HPDE6-E6E7 (cell line): ENCODE data around the gene ARHGEF16.

Source experiments
- DNase-seq: peaks from one replicate; pipeline ENCODE4 v3.0.0; 2011; ENCODE audit warnings: missing footprints; ENCODE audit errors: extremely low spot score

ARHGEF16 gene

GRCh38 chr1:3422638-3423037 is 31.8 kb upstream of the ARHGEF16 start:
- no peak for DNase-seq

GRCh38 chr1:3423245-3423829 is 31.1 kb upstream of the ARHGEF16 start:
- no peak for DNase-seq

- no peak for DNase-seq
Observed at GRCh38 chr1:3423896-3424611, 30.4 kb upstream of the ARHGEF16 start.

DNA sequence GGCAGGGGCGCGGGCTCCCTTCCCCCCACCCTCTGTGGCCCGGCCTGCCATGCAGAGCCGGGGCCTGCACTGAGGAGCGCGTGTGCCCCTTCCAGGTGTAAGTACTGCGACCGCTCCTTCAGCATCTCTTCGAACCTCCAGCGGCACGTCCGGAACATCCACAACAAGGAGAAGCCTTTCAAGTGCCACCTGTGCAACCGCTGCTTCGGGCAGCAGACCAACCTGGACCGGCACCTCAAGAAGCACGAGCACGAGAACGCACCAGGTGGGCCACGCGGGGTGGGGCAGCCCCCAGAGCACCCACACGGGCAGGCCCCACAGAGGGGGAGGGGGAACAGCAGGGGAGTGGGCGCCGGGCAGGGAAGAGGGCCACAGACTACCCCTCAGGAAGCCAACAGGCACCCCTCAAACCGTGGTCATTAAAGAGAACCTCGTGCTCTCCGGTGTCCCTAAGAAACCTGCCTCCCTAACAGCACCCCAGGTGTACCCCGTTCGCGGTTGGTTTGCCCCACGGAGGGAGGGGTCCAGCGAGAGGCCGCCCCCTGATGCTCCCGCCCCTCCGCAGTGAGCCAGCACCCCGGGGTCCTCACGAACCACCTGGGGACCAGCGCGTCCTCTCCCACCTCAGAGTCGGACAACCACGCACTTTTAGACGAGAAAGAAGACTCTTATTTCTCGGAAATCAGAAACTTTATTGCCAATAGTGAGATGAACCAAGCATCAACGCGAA is 28.8 kb upstream of the ARHGEF16 start:
- no peak for DNase-seq

DNA sequence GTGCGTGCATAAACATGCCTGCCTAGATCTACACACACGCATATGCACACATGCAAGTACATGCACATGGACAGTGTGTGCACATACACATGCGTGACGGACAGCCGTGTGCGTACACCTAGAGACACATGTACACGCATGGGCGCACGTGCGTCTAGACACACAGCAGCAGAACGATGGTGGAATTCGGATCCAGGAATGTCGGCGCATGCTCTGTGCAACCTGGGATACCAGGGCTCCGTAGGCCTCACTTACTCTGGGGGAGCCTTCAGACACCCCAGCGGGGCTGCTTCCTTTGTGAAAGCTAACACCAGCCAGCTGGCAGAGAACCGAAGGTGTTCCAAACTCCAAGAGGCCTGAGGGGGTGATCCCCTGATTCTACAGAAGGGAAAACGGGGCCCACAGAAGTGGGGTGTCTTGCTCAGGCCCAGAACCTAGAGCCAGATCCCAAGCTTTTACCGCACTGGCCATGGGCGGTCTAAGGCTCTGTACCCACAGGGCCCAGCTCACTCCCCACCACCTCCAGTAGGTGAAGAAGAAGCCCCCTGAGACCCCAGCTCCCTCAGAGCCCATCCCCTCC is 27.4 kb upstream of the ARHGEF16 start:
- DNase-seq: no peak

GRCh38 chr1:3427711-3428704 is 26.5 kb upstream of the ARHGEF16 start:
- DNase-seq: no peak

DNA sequence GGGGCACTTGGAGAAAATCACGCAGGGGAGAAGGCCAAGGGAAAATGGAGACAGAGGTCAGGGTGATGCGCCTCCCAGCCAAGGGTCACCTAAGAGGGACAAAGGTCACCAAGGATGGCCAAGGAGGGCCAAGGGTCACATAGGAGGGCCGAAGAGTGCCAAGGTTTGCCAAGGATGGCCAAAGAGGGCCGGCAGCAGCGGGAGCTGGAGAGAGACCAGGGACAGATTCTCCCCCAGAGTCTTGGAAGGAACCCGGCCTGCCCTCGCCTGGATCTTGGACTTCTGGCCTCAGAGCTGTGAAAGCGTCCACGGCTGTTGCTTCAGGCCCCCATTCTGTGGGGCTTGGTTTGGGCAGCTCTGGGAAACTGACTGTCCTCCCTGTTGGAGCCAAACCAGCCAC is 25.6 kb upstream of the ARHGEF16 start:
- no peak for DNase-seq

GRCh38 chr1:3429320-3429719 is 25.1 kb upstream of the ARHGEF16 start:
- no peak for DNase-seq

- no peak for DNase-seq
Observed at GRCh38 chr1:3429766-3430165, 24.7 kb upstream of the ARHGEF16 start.

GRCh38 chr1:3430406-3430805 is 24.1 kb upstream of the ARHGEF16 start:
- no peak for DNase-seq

GRCh38 chr1:3430820-3431219 is 23.6 kb upstream of the ARHGEF16 start:
- no peak for DNase-seq

DNA sequence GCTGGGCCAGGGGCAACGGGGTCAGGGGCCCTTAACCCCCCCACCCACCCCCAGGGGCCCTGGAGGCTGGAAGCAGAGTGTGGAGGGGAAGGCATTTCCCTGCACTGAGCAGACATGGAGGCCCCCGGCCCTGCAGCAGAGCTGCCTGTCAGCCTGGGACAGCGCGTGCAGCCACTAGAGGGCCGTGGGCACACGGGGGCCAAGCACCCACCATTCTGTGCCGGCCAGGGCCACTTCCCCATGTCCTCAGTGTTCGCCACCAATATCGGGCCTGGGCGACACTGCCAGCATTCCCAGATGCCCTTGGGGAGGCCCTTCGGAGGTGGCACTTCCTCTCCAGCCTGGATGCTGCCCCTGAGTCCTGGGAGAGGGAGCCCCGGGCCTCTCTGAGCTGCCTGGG is 23.2 kb upstream of the ARHGEF16 start:
- no peak for DNase-seq

DNA sequence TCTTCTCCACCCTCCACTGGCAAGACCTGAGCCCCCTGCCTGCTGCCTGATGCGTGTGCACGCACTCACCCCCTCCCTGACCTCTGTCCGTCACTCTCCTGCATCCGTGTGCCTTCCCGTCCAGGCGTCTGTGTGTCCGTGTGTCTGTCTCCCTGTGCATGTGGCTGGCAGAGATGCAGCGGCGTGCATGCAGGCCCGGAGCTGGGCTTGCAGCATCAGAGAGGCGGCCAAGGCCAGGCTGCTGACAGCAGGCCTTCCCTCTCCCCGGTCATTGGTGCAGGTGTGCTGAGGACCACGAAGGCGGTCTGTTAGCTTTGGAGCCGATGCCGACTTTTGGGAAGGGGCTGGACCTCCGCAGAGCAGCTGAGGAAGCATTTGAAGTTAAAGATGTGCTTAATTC is 22.8 kb upstream of the ARHGEF16 start:
- no peak for DNase-seq

GRCh38 chr1:3432306-3432705 is 22.2 kb upstream of the ARHGEF16 start:
- DNase-seq: no peak

GRCh38 chr1:3433076-3433475 is 21.4 kb upstream of the ARHGEF16 start:
- DNase-seq: no peak

DNA sequence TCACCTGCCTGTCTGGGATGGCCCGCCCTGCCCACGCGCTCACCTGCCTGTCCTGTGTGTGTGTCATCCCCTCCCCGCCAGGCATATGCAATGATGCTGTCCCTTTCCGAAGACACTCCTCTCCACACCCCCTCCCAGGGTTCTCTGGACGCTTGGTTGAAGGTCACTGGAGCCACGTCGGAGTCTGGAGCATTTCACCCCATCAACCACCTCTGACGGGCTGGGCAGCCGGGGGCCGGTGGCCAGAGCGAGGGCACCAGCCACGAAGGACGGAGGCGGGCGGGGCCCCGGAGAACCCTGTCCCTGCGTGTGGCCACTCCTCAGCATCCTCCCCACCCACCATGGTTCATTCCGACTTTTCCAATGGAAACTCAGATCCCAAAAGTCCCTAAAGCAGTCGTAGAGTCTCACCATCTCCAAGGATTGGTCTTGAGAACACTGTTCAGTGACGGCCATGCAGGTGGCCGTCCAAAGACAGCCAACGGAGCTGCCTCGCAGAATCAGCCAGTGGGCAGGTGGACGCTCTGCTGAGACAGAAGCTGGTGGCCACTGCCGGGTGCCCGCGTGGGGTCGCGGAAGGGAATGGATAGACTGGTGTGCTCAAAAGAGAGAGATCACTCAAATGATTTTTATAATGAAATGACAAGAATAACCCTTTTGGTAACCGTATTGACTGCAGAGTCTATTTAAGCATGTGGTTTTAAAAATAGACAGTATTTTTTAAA is 20.7 kb upstream of the ARHGEF16 start:
- DNase-seq: no peak

GRCh38 chr1:3434406-3435110 is 19.9 kb upstream of the ARHGEF16 start:
- no peak for DNase-seq

GRCh38 chr1:3435666-3436065 is 18.8 kb upstream of the ARHGEF16 start:
- no peak for DNase-seq

DNA sequence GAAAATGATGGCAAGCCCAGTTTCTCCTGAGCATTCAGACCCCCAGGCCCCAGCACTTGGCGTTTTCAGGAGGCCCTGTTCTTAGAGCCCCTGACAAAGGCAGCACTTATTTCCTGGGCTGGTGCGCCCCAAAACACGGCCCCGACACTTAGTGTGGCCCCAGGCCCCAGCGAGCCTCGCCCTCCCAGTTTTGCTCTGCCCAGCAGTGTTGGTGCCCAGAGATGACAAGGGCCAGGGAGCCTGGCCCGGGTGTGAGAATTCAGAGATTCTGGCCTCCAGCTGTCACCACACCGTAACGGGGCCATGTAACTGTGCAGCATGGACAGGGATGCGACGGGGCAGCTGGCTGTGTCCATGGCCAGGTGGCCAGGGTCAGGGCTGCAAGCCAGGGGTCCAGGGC is 18.0 kb upstream of the ARHGEF16 start:
- no peak for DNase-seq

GRCh38 chr1:3436901-3437300 is 17.6 kb upstream of the ARHGEF16 start:
- DNase-seq: no peak
